ENCODE data around the gene TMEM164.

The TMEM164 gene

DNA sequence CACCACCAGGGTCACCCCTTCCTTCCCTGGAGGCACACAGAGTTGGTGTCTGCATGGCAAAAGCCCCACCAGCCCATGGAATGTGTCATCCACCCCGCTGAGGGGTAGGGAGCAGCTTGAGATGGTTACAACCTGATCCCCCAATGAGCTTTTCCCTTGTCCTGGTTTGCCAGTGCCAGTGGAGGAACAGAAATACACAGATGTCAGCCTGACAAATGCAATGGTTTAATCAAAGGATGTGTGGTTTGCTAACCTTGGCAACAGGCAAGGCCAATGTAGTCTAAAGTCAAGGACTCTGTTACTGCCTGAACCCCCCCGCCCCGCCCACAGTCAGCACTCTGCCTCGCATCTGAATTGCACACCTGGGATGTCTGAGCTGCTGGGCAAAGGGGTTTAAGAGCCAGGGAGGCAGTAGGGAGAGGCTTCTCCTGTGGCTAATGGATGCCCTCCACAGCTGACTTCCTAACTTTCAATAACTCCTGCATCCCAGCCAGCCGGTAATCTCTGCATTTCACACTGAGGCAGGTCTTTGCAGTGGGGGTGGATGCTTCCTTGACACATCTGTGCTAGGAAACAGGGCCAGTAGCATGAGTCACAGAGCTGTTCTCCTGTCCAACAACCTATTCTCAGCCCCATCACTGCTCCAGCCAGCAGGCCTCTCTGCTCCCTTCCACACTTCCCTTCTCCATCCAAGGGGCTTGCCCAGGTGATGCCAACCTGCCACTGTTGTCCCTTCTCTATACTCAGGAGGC is 177.4 kb downstream of the TMEM164 start:
- TF ChIP-seq, protein P1, sequence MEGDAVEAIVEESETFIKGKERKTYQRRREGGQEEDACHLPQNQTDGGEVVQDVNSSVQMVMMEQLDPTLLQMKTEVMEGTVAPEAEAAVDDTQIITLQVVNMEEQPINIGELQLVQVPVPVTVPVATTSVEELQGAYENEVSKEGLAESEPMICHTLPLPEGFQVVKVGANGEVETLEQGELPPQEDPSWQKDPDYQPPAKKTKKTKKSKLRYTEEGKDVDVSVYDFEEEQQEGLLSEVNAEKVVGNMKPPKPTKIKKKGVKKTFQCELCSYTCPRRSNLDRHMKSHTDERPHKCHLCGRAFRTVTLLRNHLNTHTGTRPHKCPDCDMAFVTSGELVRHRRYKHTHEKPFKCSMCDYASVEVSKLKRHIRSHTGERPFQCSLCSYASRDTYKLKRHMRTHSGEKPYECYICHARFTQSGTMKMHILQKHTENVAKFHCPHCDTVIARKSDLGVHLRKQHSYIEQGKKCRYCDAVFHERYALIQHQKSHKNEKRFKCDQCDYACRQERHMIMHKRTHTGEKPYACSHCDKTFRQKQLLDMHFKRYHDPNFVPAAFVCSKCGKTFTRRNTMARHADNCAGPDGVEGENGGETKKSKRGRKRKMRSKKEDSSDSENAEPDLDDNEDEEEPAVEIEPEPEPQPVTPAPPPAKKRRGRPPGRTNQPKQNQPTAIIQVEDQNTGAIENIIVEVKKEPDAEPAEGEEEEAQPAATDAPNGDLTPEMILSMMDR (conservative IDR thresholded peaks at IDR 0.05): no peak
- TF ChIP-seq ZFX (IDR thresholded peaks at IDR 0.05): no peak
- H3K27ac ChIP-seq: no peak overlapping the region

DNA sequence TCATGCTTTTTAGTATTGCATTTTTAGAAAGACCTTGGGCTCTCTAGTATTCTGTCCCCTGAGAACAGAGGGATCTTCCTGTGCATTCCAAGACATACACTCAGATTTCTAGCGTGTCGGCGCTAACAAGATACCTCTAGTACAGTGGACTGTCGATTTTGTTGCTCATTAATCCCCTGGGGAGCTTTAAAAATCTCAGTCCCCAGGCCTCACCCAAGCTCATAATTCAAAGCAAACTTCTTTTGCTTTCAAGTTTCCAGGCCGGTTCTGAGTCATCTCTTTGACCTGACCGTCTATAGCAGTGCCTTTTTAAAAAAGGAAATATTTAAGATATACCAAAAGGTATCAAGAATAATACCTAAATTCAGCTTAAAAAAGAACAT is 178.0 kb downstream of the TMEM164 start:
- no peak overlapping the region for H3K27ac ChIP-seq
- TF ChIP-seq, protein P1 (conservative IDR thresholded peaks at IDR 0.05): no peak
- no peak for TF ChIP-seq ZFX (IDR thresholded peaks at IDR 0.05)

DNA sequence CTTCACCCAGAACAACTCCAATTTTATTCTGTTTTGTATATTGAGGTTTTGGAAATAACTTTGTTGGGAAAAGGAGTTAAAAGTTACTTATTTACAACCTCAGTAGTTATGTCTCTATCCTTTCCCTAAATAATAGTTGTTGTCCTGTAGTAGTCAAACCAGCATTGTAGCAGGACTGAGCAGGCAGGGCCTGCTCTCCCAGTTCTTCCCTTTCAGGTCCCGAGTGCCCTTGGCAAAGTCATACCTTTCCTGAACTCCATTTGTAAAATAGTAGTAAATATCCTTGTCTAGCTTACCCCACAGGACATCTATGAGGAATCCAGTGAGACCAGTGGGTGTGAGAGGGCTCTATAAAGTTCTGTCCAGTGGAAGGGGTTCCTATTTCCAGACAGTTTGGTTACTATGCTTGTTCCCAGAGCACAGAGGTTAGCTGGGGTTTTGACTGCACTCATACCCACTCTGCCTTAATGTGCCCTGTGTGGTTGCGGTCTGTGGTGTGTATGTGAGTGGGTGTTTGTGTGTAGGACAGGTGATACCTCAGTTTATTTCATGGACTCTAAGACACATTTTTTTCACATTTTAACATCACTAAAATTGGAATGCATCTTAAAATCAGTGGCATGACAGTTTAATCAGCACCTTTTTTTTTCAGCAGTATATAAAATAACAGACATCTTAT is 178.7 kb downstream of the TMEM164 start:
- no peak overlapping the region for H3K27ac ChIP-seq
- TF ChIP-seq, protein P1 (conservative IDR thresholded peaks at IDR 0.05): no peak
- TF ChIP-seq ZFX (IDR thresholded peaks at IDR 0.05): no peak

DNA sequence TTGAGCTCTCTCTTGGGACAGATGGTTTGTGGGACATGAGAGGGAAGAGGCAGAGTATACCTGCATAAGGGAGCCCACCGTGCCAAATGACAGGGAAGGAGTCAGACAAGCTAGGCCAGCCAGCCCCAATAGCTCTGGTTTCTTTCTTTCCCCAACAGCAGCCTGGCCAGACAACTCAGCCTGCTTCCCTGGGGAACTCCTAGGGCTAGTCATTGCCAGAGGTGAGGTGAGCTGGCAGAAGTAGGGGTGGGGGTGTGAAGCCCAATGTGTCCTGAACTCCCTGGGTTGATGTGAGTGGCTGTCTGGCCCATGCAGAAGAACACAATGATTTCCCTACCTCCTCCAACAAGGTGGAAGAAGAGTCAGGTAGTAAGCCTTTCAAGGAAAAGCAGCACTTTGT is 179.4 kb downstream of the TMEM164 start:
- TF ChIP-seq ZFX (IDR thresholded peaks at IDR 0.05): no peak
- TF ChIP-seq, protein P1 (conservative IDR thresholded peaks at IDR 0.05): no peak
- no peak overlapping the region for H3K27ac ChIP-seq

DNA sequence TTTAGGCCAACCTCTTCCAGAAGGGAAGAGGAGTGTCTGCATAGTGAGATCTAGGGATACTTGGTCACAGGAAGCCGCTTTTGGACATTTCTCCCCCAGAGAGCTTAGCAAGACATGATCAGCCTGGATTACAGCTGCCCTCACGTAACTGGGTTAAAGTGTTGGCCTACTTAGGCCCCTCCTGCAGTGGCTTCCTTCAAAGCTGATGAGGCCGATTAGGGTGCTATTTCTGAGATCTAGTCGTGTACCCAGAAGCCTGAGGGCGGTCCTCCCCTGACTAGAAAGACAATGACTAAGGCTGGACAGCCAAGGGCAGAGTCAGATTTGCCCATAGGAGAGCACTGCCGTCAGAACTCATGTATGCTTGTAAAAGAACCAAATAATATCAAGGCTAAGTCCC is 180.0 kb downstream of the TMEM164 start:
- no peak overlapping the region for H3K27ac ChIP-seq
- no peak for TF ChIP-seq ZFX (IDR thresholded peaks at IDR 0.05)
- TF ChIP-seq, protein P1 (conservative IDR thresholded peaks at IDR 0.05): no peak

DNA sequence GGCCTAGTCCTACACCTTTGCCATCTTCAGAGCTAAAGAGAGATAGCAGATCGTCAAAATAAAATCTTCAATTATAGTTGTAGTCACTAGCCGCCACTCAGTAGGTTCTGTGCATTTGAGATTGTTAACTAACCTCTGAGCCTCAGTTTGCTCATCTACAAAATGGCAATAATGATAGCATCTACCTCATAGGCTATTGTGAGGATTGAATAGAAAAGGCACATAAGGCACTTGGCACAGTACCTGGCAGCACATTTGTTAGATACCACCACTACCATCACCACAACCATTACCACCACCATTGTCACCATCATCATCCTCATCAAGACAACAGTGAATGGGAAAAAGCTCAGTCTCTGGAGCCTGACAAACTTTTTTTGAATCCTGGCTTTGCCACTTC is 180.4 kb downstream of the TMEM164 start:
- TF ChIP-seq, protein P1 (conservative IDR thresholded peaks at IDR 0.05): no peak
- no peak for TF ChIP-seq ZFX (IDR thresholded peaks at IDR 0.05)

More for the DNA sequence above, 180.4 kb downstream of the TMEM164 start:
- no peak overlapping the region for H3K27ac ChIP-seq

Data from C4-2B (cell line).